NCI-H1930 (cell line): Measurements from ENCODE around the gene LIMCH1.
"Not testable (repeated sequence)": the region's sequence is repeated elsewhere in the genome, so short reads cannot be mapped to it uniquely, and the experiment has no call there.

Source experiments
- DNase-seq, 2 experiments: peaks; one replicate each; lab custom pipeline; 2025; lab: John Stamatoyannopoulos, UW

LIMCH1 gene

GRCh38 chr4:41731569-41732126 is 193.7 kb downstream of the LIMCH1 start:
- DNase-seq = no peak

DNA sequence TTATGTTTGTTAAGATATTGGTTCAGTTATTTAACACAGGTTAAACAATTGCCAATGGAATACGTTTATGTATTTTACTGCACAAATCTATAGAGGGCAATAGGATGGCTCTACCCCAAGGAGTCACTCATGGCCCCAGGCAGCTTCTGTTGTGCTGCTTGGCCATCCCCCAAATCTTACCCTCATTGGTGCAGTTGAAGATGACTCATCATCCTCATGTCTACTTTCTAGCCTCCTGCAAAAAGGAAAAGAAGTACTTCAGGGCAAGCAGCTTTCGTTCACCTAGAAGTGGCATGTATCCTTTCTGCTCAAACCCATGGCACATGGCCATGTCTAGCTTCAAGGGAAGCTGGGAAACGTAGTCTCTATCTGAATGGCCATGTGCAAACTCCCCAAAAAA is 196.4 kb downstream of the LIMCH1 start:
- DNase-seq = no peak

DNA sequence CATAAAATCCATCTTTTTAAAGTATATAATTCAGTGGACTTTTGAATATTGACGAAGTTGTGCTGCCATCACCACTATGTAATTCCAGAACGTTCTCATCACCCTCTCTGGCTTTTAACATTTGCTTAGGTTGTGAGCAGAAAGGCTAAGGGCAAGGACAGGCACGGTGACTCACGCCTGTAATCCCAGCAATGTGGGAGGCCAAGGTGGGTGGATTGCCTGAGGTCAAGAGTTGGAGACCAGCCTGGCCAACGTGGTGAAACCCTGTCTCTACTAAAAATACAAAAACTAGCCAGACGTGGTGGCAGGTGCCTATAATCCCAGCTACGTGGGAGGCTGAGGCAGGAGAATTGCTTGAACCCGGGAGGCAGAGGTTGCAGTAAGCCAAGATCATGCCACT is 199.5 kb downstream of the LIMCH1 start:
- DNase-seq = not testable (repeated sequence)

DNA sequence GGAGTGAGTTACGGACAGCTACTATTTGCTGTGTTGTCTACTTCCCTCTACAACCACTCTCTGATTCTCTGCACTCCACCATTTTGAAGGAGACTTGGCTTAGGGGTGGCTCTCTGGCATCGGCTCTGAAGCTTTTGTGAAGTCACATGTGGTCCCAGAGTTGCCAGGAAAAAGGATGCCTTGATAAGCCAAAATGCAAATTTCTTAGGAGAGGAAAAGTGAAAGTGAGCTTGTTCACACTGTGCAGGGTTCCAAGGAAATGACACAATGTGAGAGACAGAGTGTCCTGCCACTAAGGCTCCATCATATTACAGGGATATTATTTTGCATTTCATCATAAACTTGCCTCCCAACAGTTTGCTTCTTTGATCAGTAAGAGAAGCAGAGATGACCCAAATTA is 203.4 kb downstream of the LIMCH1 start:
- DNase-seq = no peak

- DNase-seq = no peak
Observed at GRCh38 chr4:41744572-41745291, 206.8 kb downstream of the LIMCH1 start.

GRCh38 chr4:41745292-41746024 is 207.5 kb downstream of the LIMCH1 start:
- no peak for DNase-seq

DNA sequence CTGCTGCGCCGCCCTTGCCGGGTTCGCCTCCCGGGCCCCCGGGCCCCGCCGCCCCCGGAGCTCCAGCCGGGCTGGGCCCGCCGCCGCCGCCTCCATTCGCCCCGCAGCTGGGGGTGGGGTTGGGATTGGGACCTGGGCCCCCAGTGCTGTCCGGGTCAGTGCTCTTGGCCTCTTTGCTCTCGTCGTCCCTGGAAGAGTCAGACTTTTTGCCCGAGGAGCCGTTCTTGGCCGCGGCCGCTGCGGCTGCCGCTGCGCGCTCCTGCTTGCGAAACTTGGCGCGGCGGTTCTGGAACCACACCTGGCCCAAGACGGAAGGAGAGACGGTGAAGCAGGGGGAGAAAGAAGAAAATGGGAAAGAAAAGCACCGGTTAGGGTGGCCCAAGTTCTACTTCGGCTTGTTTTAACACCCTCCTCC is 208.1 kb downstream of the LIMCH1 start:
- no peak for DNase-seq

DNA sequence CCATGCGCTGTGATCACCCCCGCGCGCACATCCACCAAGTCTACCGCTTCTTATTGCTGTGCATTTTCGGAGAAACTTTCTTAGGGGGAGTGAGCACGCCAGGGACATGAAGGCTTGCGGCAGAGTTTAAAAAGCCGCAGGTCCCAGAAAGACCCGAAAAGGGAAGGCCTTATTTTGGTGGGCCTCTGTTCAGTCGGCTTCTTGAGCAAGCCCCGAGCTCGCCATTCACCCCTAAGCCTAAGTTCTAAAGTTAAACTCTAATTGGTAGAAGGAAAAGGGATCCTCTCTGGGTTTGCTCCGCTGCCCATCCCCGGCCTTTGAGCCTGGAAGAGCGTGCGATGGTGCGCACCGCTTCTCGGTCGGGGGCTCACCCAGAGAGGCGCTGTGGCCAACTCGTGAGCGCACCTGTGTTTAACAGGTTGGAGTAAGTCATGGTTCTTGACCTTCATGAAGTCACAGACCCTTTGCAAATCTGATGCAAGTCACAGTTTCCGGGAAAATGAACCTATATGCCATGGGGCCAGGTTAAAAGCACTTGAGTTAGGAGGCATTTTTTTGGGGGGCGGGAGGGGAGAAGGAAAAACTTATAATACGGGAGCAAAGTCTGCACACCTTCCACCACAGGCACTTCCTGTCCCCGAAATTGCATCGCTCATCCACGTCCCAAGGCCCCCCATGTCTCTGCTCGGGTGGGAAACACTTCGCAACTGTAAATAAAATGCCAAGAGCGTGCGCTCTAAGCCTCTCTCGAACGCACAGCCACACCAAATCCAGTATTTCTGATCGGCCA is 208.7 kb downstream of the LIMCH1 start:
- no peak for DNase-seq

- no peak for DNase-seq
Observed at GRCh38 chr4:41747230-41748055, 209.5 kb downstream of the LIMCH1 start.

DNA sequence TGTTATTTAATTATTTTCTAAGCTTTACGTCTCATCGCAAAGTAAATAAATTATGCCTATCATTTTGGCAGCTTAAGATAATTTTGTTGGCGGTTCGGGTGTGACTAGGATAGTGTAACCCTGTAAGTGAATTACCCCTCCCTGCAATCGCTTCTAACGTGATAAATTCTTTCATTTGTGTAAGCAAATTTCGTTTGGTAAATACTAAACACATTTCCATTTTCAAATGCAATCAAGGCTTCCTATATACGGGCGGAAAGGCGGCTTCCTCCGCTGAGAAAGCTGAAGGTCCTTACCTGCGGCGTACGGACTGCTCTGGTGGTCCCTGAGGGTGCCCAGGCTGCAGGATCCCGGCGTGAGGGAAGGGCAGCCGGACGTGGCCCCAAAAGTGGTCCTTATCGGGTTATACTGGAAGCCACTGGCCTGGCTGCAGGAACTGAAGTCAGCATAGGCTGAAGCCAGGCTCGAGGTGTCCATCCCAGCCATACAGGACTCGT is 210.2 kb downstream of the LIMCH1 start:
- DNase-seq = no peak

DNA sequence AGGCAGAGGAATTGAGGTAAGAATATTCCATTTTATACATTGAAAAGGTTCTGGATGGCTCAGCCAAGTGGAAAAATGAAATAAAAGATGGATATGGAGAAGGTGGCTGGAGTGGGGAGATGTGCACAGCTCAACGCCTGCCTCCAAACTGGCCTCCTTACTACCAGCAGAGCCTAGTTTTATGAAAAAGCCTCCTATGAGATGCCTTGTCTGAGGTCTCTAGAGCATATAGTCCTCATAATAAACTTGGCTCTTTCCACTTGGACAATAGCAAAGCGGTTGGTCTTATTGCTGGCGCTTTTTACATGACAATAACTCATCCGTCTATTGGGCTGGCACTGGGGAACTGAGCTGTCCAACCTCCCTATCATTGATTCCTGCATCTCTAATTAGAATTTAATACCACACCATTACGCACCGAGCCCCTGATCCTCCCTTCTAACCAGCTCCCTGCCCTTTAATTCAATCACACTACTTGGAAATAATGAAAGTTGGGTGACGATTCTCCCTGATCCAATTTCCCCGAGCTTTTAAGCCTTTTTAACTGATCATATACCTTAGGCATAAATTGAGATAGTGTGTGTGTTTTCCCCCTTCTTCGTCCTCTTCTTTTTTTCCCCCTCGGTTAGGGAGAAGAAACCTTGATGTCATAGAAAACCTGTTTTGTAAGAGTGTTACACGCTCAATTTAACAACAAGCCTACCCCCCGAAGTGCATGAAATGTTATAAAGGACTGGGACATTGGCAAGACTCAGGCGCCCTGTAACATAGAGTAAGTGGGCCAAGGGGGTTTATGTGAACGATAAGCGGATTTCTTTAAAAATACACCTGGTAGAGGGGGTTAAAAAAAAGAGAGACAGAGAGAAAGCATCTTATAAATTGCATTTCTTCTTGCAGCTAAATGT is 210.9 kb downstream of the LIMCH1 start, which contains the start of gene PHOX2B:
Gene PHOX2B, minus strand, starts transcription at position 155 of the 905 bp plus-strand sequence. Its CDS starts 115 bp downstream, at position 40.
- no peak for DNase-seq

DNA sequence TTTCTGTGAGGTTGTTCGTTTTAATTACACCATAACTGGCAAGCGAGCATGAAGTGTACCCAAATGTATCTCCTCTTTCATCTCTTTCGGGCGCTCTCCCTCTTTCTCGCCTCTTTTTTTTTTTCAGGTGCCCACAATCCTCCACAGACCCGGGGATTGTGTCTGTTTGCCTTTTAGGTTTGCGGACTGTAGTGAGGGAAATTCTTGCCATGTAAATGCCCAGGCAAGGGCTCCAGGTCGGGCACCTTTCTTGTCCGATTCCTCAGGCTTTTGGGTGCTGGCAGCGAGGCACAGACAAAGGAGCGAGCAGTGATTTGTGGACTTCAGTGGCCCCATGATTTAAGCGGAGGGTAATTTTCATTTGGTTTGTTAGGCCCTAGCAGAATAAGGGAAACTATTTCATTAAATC is 211.7 kb downstream of the LIMCH1 start:
- DNase-seq = no peak
